A549 treated with AZD9567 at 1 μM for 4 hours (cell line): ENCODE results near the gene ADH1A. TPM values are rescaled to one million over a fixed set of nuclear protein-coding genes. Genes with fewer than 3 reads are reported as not detected.

Experiments used
- total RNA-seq: library from RNA; stranded (reverse); fragments of 200-300 nt; extraction: Qiagen RNA extraction; gene quantifications from 5 replicates; pipeline ENCODE4 v1.2.3, GENCODE V29; 2022; ENCODE audit not compliant: insufficient read depth

The ADH1A gene
- not detected in 5 replicates for total RNA-seq

GRCh38 chr4:99290848-99291786 is at the start of gene ADH1A:
Gene ADH1A (minus strand): TSS chr4:99290985. CDS start chr4:99290914, 71 bp downstream.

GRCh38 chr4:99321241-99322191 is 30.7 kb upstream of the ADH1A start, which contains the start of gene ADH1B:
Gene ADH1B (minus strand): TSS chr4:99321401. CDS start chr4:99321331, 70 bp downstream.

Other genes starting within 250 kb of the ADH1A start
- 102 to 113 TPM (median 106 TPM) in 5 replicates for gene ADH5, start 202.2 kb downstream of the ADH1A start, total RNA-seq
- gene ADH4, start 146.7 kb downstream of the ADH1A start, total RNA-seq: not detected in 5 replicates
- 0.02 to 0.05 TPM in 2 of 5 replicates, not detected in the others for gene ADH6, start 71.7 kb downstream of the ADH1A start, total RNA-seq
- not detected in 5 replicates for gene ADH1B, start 30.4 kb upstream of the ADH1A start, total RNA-seq
- not detected in 5 replicates for gene ADH1C, start 61.8 kb upstream of the ADH1A start, total RNA-seq
- gene ADH7, start 144.4 kb upstream of the ADH1A start, total RNA-seq: not detected in 5 replicates
- gene C4orf17, start 220.0 kb upstream of the ADH1A start, total RNA-seq: not detected in 5 replicates